ENCODE results near the gene SLC26A11. TPM values are rescaled to one million over a fixed set of nuclear protein-coding genes. Genes with fewer than 3 reads are reported as not detected.

The SLC26A11 gene
- total and polyA plus RNA-seq, 2 of the 13 experiments (the other 11 are each of a cell fraction or from before 2014, with no cell fraction given): 8.7 to 13.2 TPM

- TF ChIP-seq ZNF839 (CRISPR knock-in tag; IDR thresholded peaks at IDR 0.05; ENCODE audit: borderline replicate concordance) (no peak), KDM6A (CRISPR knock-in tag; IDR thresholded peaks at IDR 0.05; ENCODE audit: low read depth) (no peak), UBTF (CRISPR knock-in tag; IDR thresholded peaks at IDR 0.05) (peak; percentile 49; the same call in 1 of the 2 replicates), TMF1 (CRISPR knock-in tag; IDR thresholded peaks at IDR 0.05; ENCODE audit: low read depth) (0 out of 2 replicates have a peak, but pooled peaks have one; percentile 69), ZNF589 (CRISPR knock-in tag; conservative IDR thresholded peaks at IDR 0.05) (no peak), ZFP36L1 (CRISPR knock-in tag; IDR thresholded peaks at IDR 0.05) (no peak), ZNF253 (CRISPR knock-in tag; IDR thresholded peaks at IDR 0.05; ENCODE audit: borderline replicate concordance) (no peak; the same call in 1 of the 2 replicates), ZFP36 (IDR thresholded peaks at IDR 0.05; ENCODE audit: borderline replicate concordance, low read depth, low read length, partially characterized antibody) (no peak), SNAPC4 (CRISPR knock-in tag; IDR thresholded peaks at IDR 0.05) (no peak), CBX1 (IDR thresholded peaks at IDR 0.05; ENCODE audit: low read depth) (no peak), SNRNP70 (IDR thresholded peaks at IDR 0.05; ENCODE audit: low read depth, low read length) (no peak), ARNT2 (CRISPR knock-in tag; IDR thresholded peaks at IDR 0.05; ENCODE audit: low read depth) (peak; percentile 75), HNF4G (IDR thresholded peaks at IDR 0.05; ENCODE audit: borderline replicate concordance, low read depth, low read length) (no peak), HNF4G (CRISPR knock-in tag; IDR thresholded peaks at IDR 0.05; ENCODE audit: borderline replicate concordance, low read depth) (no peak), E2F2 (CRISPR knock-in tag; IDR thresholded peaks at IDR 0.05; ENCODE audit: borderline replicate concordance) (0 out of 2 replicates have a peak, but pooled peaks have one; percentile 31), ZNF431 (CRISPR knock-in tag; IDR thresholded peaks at IDR 0.05; ENCODE audit: borderline replicate concordance, low read depth) (peak; percentile 69; the same call in 1 of the 2 replicates), CENPX (CRISPR knock-in tag; IDR thresholded peaks at IDR 0.05) (no peak), HOXA9 (CRISPR knock-in tag; IDR thresholded peaks at IDR 0.05; ENCODE audit: borderline replicate concordance) (no peak), ZNF292 (CRISPR knock-in tag; IDR thresholded peaks at IDR 0.05; ENCODE audit: borderline replicate concordance, low read depth) (no peak), HOXD1 (CRISPR knock-in tag; IDR thresholded peaks at IDR 0.05) (no peak), STAG1 (CRISPR knock-in tag; IDR thresholded peaks at IDR 0.05) (no peak), SOX13 (IDR thresholded peaks at IDR 0.05) (no peak), SOX13 (CRISPR knock-in tag; conservative IDR thresholded peaks at IDR 0.05 in 1 of 2, IDR thresholded peaks at IDR 0.05 in 1 of 2) (no peak)
These were observed 39.9 kb downstream of the SLC26A11 start (continued) for GRCh38 chr17:80260069-80260535.

Data from HepG2 (cell line).